ENCODE results near the gene PSMG3.

PSMG3 gene

DNA sequence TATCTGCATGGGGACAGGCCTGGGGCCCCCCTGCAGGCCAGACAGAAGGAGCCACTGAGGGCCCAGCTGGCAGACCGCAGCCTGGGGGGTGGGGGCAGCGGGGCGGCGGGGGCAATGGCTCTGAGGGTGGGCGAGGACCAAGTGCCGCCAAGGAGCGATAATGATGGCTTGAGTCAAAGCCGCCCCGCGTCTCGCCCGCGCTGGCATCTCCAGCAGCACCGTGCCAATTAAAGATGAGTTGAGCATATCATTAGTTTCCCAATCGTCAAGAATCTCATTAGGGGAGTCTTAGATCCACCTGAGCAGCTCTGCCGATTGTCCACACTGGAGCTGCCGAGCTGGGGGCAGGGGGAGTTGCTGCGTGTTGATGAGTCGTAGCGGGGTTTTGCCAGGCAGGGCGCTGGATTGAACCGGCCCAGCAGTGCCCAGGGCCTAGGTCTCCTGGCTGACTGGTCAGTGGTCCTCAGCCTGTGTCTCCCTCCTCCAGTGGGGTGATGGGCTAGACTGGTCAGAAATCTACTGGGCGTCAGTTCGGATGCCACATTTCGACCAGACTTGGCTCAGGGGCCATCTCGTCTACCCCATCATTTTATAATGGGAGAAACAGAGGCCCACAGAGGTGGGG lies 41.0 kb upstream of the PSMG3 start:
- H3K4me1 ChIP-seq: no peaks in the 10 kb centered on the region
- H3K36me3 ChIP-seq: no peaks in the 10 kb centered on the region
- TF ChIP-seq, protein P1, sequence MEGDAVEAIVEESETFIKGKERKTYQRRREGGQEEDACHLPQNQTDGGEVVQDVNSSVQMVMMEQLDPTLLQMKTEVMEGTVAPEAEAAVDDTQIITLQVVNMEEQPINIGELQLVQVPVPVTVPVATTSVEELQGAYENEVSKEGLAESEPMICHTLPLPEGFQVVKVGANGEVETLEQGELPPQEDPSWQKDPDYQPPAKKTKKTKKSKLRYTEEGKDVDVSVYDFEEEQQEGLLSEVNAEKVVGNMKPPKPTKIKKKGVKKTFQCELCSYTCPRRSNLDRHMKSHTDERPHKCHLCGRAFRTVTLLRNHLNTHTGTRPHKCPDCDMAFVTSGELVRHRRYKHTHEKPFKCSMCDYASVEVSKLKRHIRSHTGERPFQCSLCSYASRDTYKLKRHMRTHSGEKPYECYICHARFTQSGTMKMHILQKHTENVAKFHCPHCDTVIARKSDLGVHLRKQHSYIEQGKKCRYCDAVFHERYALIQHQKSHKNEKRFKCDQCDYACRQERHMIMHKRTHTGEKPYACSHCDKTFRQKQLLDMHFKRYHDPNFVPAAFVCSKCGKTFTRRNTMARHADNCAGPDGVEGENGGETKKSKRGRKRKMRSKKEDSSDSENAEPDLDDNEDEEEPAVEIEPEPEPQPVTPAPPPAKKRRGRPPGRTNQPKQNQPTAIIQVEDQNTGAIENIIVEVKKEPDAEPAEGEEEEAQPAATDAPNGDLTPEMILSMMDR (IDR thresholded peaks at IDR 0.05; ENCODE audit: low read depth, low read length): no peak
- H3K27me3 ChIP-seq: no peaks in the 10 kb centered on the region
- H3K9me3 ChIP-seq: no peaks in the 10 kb centered on the region
- DNase-seq: no peak
- H3K4me3 ChIP-seq (ENCODE audit: low read depth, low read length): no peak overlapping the region

DNA sequence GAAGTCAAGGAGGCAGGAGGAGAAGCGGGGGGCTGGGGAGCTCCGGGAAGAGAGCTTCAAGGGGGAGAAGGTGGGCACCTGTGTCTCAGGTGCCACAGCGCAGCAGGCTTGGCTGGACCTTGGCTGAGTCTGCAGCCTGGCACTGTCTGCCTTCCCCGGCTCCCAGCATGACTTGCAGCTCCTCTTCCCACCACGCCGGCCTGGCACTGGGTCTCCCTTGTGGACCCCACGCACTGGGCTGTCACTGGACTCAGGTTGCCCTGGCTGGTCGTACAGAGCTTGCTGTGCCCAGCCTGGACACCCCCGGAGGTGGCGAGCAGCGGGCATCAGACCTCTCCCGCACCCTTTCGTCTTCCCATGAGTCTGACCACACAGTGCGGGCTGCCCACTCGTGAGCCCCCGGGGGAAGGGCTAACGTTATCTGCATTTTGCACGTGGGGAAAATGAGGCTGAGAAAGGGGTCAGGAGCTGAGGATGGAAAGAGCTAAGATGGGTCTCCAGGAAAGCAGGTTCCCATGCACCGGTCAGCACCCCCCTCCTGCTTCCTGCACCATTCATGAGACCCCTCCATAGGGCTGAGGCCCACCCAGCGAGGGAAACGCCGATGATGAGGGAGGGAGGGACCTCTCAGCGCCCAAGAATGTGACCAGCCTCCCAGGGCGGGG lies 40.3 kb upstream of the PSMG3 start:
- no peak overlapping the region for H3K4me3 ChIP-seq (ENCODE audit: low read depth, low read length)
- H3K9me3 ChIP-seq: no peaks in the 10 kb centered on the region
- H3K27me3 ChIP-seq: no peaks in the 10 kb centered on the region
- DNase-seq: no peak
- H3K4me1 ChIP-seq: no peaks in the 10 kb centered on the region
- H3K36me3 ChIP-seq: no peaks in the 10 kb centered on the region
- TF ChIP-seq, protein P1 (IDR thresholded peaks at IDR 0.05; ENCODE audit: low read depth, low read length): no peak

DNA sequence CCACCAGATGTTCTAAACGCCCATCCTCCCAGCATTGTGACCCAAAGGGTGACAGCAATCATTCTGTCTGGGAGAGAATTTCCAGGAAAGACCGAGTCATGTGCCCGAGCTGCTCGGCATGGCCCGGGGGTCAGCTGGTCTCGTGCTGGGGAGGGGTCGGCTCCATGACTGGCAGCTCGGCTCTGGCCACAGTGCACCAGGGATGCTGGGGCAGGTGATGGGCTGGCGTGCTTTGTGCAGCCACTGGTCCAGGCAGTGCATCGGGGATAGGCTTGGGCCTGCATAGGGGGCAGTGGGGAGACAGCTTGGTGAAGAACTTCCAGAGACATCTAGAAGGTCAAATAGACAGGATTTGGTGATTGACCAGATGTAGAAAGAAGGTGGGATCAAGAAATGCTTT lies 39.2 kb upstream of the PSMG3 start:
- H3K9me3 ChIP-seq: no peaks in the 10 kb centered on the region
- TF ChIP-seq, protein P1 (IDR thresholded peaks at IDR 0.05; ENCODE audit: low read depth, low read length): no peak
- no peak for DNase-seq
- H3K4me3 ChIP-seq (ENCODE audit: low read depth, low read length): no peak overlapping the region
- no peaks in the 10 kb centered on the region for H3K36me3 ChIP-seq
- no peaks in the 10 kb centered on the region for H3K27me3 ChIP-seq
- H3K4me1 ChIP-seq: no peaks in the 10 kb centered on the region

DNA sequence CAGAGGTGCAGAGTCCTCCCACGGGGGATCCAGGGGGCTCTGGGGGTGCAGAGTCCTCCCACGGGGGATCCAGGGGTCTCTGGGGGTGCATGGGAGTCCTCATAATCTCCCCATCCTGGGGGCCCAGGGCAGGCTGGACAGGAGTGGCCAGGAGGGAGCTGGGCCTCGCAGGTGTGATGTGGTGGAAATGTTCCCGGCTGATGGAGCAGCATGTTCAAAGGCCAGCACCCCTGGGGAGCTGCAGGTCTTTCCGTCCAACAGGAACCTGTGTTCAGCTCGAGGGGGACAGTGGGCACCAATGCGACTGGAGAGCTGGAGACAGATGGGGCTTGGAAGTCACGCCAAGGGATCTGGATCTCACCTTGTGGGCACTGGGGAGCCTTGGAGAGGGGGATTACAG lies 38.5 kb upstream of the PSMG3 start:
- H3K9me3 ChIP-seq: no peaks in the 10 kb centered on the region
- H3K27me3 ChIP-seq: no peaks in the 10 kb centered on the region
- no peak for DNase-seq
- H3K4me1 ChIP-seq: no peaks in the 10 kb centered on the region
- no peak overlapping the region for H3K4me3 ChIP-seq (ENCODE audit: low read depth, low read length)
- TF ChIP-seq, protein P1 (IDR thresholded peaks at IDR 0.05; ENCODE audit: low read depth, low read length): no peak
- no peaks in the 10 kb centered on the region for H3K36me3 ChIP-seq

DNA sequence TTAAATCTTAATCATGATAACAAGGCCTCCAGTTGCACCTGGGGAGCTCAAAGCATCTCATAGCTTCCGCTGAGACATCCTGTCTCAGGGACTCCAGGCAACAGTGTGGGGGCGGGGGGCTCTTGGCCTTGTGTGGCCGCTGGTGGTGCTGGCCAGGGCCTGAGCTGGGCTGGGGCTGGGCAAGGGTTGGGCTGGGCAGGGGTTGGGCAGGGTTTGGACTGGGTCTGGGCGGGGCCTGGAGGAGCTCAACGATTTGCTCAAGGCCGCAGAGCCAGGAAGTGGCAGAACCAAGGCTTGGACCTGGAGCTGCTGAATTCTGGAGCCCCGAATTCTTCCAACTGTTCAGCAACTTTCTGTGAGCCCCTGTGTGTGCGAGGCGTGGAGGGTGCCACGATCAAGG lies 37.9 kb upstream of the PSMG3 start:
- DNase-seq: no peak
- Histone ChIP-seq H3K4me1 (no peaks in the 10 kb centered on the region), H3K36me3 (no peaks in the 10 kb centered on the region), H3K27me3 (no peaks in the 10 kb centered on the region), H3K4me3 (ENCODE audit: low read depth, low read length) (no peak overlapping the region), H3K9me3 (no peaks in the 10 kb centered on the region)
- TF ChIP-seq, protein P1 (IDR thresholded peaks at IDR 0.05; ENCODE audit: low read depth, low read length): no peak

DNA sequence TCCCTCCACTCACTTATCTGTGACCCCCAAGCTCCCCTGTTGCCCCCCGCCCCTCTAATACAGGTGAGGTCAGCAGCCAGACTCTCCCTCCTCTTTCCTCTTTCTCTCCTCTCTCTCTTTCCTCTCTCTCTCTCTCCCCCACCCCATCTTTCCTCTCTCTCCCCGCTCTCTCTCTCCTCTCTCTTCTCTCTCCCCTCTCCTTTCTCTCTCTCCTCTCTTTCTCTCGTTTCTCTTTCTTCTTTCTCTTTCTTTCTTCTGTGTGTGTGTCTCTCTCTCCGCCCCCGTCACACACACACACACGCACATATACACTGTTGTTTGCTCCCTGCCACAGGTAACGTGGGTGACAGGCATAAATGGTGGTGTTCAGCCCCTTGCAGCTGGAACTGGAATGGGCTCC lies 37.2 kb upstream of the PSMG3 start:
- TF ChIP-seq, protein P1 (IDR thresholded peaks at IDR 0.05; ENCODE audit: low read depth, low read length): no peak
- no peak for DNase-seq
- no peaks in the 10 kb centered on the region for H3K36me3 ChIP-seq
- no peaks in the 10 kb centered on the region for H3K4me1 ChIP-seq
- H3K9me3 ChIP-seq: no peaks in the 10 kb centered on the region
- H3K4me3 ChIP-seq (ENCODE audit: low read depth, low read length): no peak overlapping the region
- no peaks in the 10 kb centered on the region for H3K27me3 ChIP-seq

Data from BE2C (cell line).